Adipocyte (in vitro differentiated cells): Measurements from ENCODE around the gene RANGAP1.

Experiments
- DNase-seq: peaks from one replicate; pipeline ENCODE4 v3.0.0-alpha.2; 2015; ENCODE audit warnings: low read depth
- H3K27me3 ChIP-seq: replicated peaks from 2 replicates; pipeline ENCODE4 v1.7.0; 2013; ENCODE audit warnings: mild to moderate bottlenecking, low read length, moderate library complexity; ENCODE audit not compliant: control insufficient read depth, insufficient read depth
- H3K36me3 ChIP-seq: 2 replicates; pipeline ENCODE4 v1.7.0; 2013; ENCODE audit warnings: low read length, mild to moderate bottlenecking, moderate library complexity; ENCODE audit not compliant: control insufficient read depth, insufficient read depth, severe bottlenecking
- H3K4me1 ChIP-seq: 2 replicates; pipeline ENCODE4 v1.7.0; 2013; ENCODE audit warnings: mild to moderate bottlenecking, low read length, moderate library complexity; ENCODE audit not compliant: control insufficient read depth, insufficient read depth
- H3K4me3 ChIP-seq: 2 replicates; pipeline ENCODE4 v1.7.0; 2013; ENCODE audit warnings: mild to moderate bottlenecking, low read length, moderate library complexity
- H3K9ac ChIP-seq: 2 replicates; pipeline ENCODE4 v1.7.0; 2013; ENCODE audit warnings: mild to moderate bottlenecking, low read length, moderate library complexity
- H3K9me3 ChIP-seq: 2 replicates; pipeline ENCODE4 v1.7.0; 2013; ENCODE audit warnings: mild to moderate bottlenecking, low read length, moderate library complexity; ENCODE audit not compliant: control insufficient read depth

The RANGAP1 gene

DNA sequence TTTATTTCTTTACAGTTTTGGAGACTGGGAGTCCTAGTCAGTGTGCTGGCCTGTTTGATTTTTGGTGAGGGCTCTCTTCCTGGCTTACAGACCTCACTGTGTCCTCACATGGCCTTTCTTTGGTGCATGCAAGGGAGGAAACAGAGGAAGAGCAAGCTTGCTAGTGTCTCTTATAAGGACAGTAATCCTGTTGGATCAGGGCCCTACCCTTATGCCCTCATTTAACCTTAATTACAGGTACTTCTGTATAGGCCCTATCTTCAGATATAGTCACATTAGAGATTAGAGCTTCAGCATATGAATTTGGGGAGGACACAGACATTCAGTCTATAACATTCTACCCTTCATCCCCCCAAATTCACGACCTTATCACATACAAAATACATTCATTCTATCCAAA, 29.6 kb upstream of the RANGAP1 start:
- H3K4me3 ChIP-seq, result no peak overlapping the region
- peaks cover 10% of the 10 kb centered on the region for H3K36me3 ChIP-seq
- H3K27me3 ChIP-seq, result no peaks in the 10 kb centered on the region
- no peak for DNase-seq
- no peak overlapping the region for H3K9ac ChIP-seq
- no peaks in the 10 kb centered on the region for H3K4me1 ChIP-seq
- no peaks in the 10 kb centered on the region for H3K9me3 ChIP-seq

DNA sequence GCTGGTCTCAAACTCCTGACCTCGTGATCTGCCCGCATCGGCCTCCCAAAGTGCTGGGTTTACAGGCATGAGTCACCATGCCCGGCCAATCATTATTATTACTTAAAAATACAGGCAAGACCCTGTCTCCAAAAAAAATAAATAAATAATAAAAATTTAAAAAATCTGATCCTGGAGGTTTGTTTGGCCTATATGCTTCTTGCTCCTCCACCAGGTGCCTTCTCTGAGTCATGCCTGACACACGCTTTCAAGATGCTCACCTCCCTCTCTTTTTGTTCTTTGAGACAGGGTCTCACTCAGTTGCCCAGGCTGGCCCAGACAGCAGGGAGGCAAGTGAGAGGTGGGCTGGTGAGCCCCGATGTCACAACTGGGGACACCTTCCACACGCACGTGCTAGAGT, 28.8 kb upstream of the RANGAP1 start:
- Histone ChIP-seq H3K9me3 (no peaks in the 10 kb centered on the region), H3K4me3 (no peak overlapping the region), H3K36me3 (peaks cover 10% of the 10 kb centered on the region), H3K4me1 (no peaks in the 10 kb centered on the region), H3K27me3 (no peaks in the 10 kb centered on the region), H3K9ac (no peak overlapping the region)
- no peak for DNase-seq

DNA sequence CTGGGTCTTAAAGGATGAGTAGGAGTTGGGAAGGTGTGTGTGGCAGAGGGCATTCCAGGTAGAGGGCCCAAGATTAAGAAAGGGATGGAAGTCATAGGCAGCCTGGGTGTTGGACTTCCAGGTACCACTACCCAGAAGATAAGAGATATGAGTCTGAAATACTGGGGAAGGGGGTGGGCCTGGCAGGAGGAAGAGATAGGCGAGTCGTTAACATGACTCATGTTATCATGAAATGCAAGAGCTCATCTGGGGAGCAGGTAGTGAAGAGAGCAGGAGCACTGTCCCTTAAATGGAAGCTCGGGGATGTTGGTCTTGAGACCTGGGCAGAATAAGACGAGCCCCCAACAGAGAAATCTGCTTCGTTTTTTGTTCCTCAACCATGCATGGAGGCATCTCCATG, 25.5 kb upstream of the RANGAP1 start:
- Histone ChIP-seq H3K9ac (no peak overlapping the region), H3K9me3 (no peaks in the 10 kb centered on the region), H3K36me3 (peaks cover 4% of the 10 kb centered on the region), H3K4me3 (no peak overlapping the region), H3K4me1 (peaks cover 17% of the 10 kb centered on the region), H3K27me3 (no peaks in the 10 kb centered on the region)
- no peak for DNase-seq

DNA sequence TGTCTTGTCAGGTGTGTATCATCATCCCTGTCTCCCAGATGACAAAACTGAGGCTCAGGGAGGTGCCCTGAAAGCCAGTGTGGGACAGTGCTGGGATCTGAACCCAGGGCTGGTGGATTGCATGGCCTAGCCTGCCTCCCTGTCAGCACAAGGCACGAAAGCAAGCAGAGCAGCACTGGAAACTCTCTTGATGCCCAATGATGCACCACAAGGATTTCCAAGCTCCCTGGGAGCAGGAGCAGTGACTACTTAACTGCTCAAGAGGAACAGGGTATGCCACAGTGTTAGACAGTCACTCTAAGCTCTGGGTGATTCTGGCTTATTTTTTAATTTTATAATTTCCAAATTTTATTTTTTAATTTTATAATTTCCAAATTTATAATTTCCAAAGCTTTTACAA, 24.3 kb upstream of the RANGAP1 start:
- no peak overlapping the region for H3K4me3 ChIP-seq
- peaks cover 25% of the 10 kb centered on the region for H3K4me1 ChIP-seq
- H3K9me3 ChIP-seq, result no peaks in the 10 kb centered on the region
- no peaks in the 10 kb centered on the region for H3K36me3 ChIP-seq
- no peak for DNase-seq
- no peak overlapping the region for H3K9ac ChIP-seq
- no peaks in the 10 kb centered on the region for H3K27me3 ChIP-seq

DNA sequence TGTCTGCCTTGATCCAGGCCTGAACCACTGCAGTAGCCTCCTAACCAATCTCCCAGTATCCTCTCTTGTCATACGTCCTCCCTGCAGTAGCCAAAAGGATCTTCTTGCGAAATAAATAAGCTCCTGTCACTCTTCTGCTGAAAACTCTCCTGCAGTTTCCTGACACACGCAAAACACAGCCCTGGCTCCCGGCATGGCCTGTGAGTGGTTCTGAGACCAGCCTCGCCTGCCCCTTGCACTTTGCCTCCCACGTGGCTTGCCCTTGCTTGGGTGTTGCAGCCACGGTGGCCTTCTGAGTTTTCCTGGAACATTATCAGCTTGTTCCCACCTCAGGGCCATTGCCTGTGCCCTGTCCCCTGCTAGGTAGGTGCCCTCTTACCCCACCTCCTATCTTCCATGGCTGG, 22.6 kb upstream of the RANGAP1 start:
- peaks cover 7% of the 10 kb centered on the region for H3K36me3 ChIP-seq
- H3K9me3 ChIP-seq, result no peaks in the 10 kb centered on the region
- DNase-seq, result no peak
- H3K4me3 ChIP-seq, result no peak overlapping the region
- peak overlapping the region; percentile 27 for H3K9ac ChIP-seq
- H3K4me1 ChIP-seq, result peaks cover 26% of the 10 kb centered on the region
- no peaks in the 10 kb centered on the region for H3K27me3 ChIP-seq

DNA sequence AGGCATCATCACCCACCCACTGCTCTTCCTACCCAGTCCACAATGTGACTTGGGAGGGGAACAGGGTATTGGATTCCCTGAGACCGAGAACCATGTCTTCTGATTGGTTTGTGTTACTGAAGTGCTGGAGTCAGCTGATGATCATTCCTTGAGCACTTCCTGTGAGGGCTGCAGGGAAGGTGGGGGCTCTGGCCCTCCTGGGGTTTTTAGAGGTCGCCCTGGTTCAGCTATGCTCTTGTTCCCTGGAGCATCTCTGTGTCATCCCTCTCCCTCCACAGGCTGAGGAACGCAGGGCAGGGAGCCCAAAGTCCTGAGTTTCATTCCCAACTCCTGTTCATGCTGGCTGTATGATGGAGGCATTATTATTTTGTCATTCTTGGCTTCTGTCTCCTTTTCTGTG, 22.1 kb upstream of the RANGAP1 start:
- H3K4me3 ChIP-seq, result no peak overlapping the region
- H3K4me1 ChIP-seq, result peaks cover 30% of the 10 kb centered on the region
- no peaks in the 10 kb centered on the region for H3K27me3 ChIP-seq
- no peaks in the 10 kb centered on the region for H3K9me3 ChIP-seq
- no peak for DNase-seq
- peak overlapping the region; percentile 27 for H3K9ac ChIP-seq
- peaks cover 7% of the 10 kb centered on the region for H3K36me3 ChIP-seq

DNA sequence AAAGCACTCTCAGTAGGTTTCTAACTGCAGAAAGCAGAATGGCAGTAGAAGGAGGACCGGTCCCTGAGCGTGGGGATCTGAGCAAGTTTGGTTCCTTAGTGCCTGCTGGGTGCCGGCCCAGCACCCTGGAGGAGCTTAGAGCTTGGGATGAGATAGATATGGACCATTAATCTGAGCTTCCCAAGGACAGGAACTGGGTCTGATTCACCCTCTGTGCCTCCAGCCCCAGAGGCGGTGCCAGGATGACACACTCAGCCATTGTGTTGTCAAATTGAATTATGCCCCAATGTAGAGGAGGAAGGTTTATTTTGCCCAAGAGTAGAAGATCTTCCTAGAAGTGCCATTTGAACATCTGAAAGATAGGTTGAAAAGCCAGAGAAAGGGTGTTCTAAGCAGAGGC, 19.7 kb upstream of the RANGAP1 start:
- peak; percentile 62 for DNase-seq
- no peaks in the 10 kb centered on the region for H3K9me3 ChIP-seq

DNA sequence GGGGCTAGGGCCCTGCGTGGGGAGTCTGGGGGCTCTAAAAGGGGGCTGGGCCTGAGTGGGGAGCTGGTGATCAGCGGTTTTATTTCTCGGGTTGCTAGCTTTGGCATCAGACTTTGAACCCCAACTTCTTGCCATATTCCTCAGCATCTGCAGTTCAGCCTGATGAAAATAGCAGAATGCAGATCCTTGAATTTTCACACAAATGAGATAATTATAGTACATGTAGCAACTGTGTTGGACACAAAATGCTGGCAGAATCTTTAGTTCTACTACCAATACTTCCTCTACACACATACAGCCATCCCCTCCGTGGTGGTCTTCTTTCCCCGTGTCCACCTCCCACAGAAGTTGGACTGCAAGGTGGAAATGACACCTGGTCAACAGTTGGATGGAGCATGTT, 16.8 kb upstream of the RANGAP1 start:
- H3K4me1 ChIP-seq, result peaks cover 27% of the 10 kb centered on the region
- peak overlapping the region; percentile 87 for H3K4me3 ChIP-seq
- H3K9ac ChIP-seq, result peak overlapping the region; percentile 98
- peaks cover 7% of the 10 kb centered on the region for H3K36me3 ChIP-seq
- no peak for DNase-seq
- no peaks in the 10 kb centered on the region for H3K9me3 ChIP-seq
- no peaks in the 10 kb centered on the region for H3K27me3 ChIP-seq

More for the DNA sequence above, 19.7 kb upstream of the RANGAP1 start:
- no peaks in the 10 kb centered on the region for H3K27me3 ChIP-seq
- H3K4me1 ChIP-seq, result peaks cover 37% of the 10 kb centered on the region
- peaks cover 7% of the 10 kb centered on the region for H3K36me3 ChIP-seq
- H3K4me3 ChIP-seq, result no peak overlapping the region
- H3K9ac ChIP-seq, result no peak overlapping the region

DNA sequence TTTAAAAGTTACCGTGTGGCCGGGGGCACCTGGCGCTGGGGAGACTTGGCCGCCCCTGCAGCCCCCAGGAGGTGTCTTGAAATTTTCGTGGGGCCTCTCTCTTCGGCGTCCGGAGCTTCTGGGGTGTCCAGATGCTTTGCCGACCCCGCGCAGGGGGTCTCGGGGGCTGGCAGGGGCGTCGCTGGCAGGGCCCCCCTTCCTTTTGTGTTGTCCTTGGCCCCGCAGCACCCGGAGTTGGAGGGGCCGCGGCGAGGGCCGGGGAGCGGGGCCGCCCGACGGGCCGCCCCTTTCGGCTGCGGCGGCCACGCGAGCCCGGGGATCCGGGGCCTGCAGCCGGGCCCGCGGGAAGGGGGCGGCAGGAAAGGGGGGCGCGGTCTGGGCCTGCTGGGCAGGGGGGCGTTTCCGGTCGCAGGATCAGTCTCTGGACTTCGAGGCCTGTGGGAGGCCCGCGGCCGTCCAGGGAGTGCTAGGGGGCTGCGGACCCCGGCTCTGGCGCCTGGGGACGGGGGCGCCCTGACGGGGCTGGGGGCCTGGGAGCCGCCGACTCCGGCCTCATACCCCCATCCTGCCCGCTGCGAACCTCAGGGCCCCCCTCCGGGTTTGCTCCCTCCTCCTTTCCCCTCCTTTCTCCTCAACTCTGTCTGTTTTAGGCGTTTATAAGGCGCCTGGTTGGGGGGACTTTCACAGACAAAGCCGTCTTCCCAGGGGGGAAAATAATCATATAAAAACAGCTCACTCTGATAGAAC, 16.2 kb upstream of the RANGAP1 start:
- peak; percentile 55 for DNase-seq
- Histone ChIP-seq H3K4me1 (peaks cover 21% of the 10 kb centered on the region), H3K9ac (peak overlapping the region; percentile 98), H3K36me3 (peaks cover 7% of the 10 kb centered on the region), H3K27me3 (no peaks in the 10 kb centered on the region), H3K9me3 (no peaks in the 10 kb centered on the region), H3K4me3 (peak overlapping the region; percentile 87)

DNA sequence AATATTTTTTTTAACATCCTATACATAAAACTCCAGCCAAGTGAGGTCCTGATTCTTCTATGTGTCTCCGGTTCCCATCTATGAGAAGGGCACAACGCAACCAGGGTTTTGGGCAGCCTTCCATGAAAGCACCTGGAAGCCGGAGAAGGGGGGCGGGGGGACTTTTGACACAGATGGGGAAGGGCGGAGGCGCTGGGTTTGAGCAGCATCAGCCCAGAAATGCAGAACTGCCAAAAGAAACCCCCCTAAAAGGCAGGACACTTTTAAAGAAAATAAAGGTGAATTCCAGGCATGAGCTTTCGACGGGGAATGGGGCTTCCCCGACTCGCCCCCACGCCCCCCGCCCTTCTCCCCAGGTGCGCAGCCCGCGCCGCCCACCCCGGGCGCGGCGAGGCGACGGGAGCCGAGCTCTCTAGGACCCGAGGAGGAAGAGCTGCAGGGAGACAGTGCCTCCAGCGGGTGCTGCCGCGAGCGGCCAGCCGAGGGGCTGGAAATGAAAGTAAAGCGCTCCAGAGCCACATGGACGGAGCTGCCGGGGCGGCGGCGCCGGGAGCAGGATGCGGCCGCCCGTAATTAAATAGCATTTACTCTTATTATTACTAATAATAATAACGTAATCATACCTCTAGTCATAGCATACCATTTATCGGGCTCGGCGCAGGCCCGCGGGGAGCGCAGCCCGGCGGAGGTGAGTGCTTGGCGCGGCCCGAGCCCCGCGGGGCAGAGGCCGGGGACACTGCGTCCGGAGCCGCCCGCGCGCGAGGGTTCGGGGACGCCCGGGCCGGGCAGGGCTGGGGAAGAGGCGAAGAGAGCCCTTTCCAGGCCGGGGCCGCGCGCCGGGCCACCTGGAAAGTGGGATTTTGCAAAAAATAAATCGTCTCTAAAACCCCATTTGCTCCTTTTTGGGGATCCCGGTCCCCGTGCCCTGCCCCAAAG, 15.4 kb upstream of the RANGAP1 start, which contains the start of gene ZC3H7B:
ZC3H7B (plus strand) TSS at position 441 of the 936 bp plus-strand sequence. CDS start 19,136 bp downstream, outside the sequence.
- H3K4me1 ChIP-seq, result peaks cover 20% of the 10 kb centered on the region
- H3K4me3 ChIP-seq, result peak within 1 kb of the TSS; percentile 87
- H3K36me3 ChIP-seq, result peaks cover 7% of the 10 kb centered on the region
- H3K9ac ChIP-seq, result peak within 1 kb of the TSS; percentile 98
- peak; percentile 95 for DNase-seq
- no peaks in the 10 kb centered on the region for H3K9me3 ChIP-seq
- H3K27me3 ChIP-seq, result no peaks in the 10 kb centered on the region

DNA sequence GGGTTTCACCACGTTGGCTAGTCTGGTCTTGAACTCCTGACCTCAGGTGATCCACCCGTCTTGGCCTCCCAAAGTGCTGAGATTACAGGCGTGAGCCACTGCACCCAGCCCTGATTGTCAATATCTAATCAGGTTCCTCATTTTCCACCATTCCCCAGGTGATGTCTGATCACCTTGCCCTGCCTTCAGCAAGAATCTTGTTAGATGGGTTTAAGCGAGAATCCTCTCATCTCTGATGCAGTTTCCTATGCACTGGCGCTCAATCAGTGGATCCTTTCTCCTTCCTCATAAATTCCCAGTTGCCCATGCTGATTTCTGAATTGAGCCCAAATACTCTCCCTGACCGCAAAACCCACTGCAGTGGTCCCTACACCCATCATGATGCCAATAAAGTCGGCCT, 14.7 kb upstream of the RANGAP1 start:
- Histone ChIP-seq H3K9ac (peak overlapping the region; percentile 98), H3K36me3 (peaks cover 7% of the 10 kb centered on the region), H3K4me3 (peak overlapping the region; percentile 87), H3K4me1 (peaks cover 15% of the 10 kb centered on the region), H3K9me3 (no peaks in the 10 kb centered on the region), H3K27me3 (no peaks in the 10 kb centered on the region)
- no peak for DNase-seq
